Cardiac fibroblast (primary cell): Measurements from ENCODE around the gene TNK2.

ENCODE experiments used
- DNase-seq, 2 donors: peaks; one replicate each; pipeline versions ENCODE4 v3.0.0 to v3.0.0-alpha.2; 2010; ENCODE audit warnings: low read depth in 2 of 2
- H3K4me3 ChIP-seq, 2 donors: replicated peaks in 1 of 2; 1 replicate in 1 of 2; 2 replicates in 1 of 2; pipeline ENCODE4 v1.5.1; 2011; ENCODE audit warnings: low read depth in 2 of 2, low read length in 2 of 2, mild to moderate bottlenecking in 2 of 2, moderate library complexity in 1 of 2
- TF ChIP-seq, protein P1 (sequence below): IDR thresholded peaks from one replicate; pipeline ENCODE4 v1.5.1; 2011; ENCODE audit warnings: low read depth, mild to moderate bottlenecking, low read length, inconsistent platforms

TNK2 gene

DNA sequence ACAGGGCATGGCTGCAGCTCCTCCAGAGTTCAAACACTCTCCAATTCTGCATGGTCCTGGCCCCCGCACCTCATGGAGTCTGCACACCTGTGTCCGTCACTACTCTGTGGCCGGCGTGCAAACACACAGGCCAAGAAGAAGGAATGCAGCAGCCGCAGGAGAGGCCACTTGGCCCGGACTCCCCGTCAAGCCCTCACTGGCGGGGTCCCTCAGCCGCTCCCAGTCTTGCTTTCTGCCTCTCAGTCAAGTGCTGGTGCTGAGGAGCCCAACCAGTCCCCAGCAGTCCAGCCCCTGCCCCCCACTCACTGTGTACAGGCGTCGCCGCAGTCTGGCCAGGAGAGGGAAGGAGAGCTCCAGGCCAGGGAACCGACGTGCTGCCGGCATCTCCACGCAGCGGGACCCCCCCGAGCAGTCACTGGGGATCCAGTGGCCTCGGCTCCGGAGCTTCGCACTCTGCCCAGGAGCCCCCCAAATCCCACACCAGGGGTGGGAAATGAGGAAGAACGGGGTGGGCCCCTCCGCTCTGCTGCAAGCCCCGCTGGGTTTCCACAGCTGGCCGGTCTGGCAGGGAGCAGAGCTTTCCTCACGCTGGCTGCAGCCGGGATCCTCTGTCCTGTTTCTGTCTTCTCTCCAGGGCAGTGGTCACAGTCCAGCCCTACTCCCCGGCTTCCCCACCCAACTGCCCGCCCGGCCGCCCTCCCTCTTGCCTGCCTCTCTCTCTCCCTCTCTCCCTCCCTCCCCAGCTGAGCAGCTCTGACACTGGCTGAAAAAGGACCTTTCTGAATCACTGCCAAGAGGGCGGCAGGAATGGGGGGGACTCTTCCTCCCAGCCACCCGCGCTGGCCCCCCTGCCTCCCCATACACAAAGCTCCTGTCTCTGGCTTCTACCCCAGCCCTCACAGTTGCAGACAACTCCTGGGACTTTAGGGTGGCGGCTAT, 16.0 kb downstream of the TNK2 start:
- H3K4me3 ChIP-seq: peak overlapping the region; percentile 32 to 63
- DNase-seq: peak; percentile 83 to 87
- TF ChIP-seq, protein P1, sequence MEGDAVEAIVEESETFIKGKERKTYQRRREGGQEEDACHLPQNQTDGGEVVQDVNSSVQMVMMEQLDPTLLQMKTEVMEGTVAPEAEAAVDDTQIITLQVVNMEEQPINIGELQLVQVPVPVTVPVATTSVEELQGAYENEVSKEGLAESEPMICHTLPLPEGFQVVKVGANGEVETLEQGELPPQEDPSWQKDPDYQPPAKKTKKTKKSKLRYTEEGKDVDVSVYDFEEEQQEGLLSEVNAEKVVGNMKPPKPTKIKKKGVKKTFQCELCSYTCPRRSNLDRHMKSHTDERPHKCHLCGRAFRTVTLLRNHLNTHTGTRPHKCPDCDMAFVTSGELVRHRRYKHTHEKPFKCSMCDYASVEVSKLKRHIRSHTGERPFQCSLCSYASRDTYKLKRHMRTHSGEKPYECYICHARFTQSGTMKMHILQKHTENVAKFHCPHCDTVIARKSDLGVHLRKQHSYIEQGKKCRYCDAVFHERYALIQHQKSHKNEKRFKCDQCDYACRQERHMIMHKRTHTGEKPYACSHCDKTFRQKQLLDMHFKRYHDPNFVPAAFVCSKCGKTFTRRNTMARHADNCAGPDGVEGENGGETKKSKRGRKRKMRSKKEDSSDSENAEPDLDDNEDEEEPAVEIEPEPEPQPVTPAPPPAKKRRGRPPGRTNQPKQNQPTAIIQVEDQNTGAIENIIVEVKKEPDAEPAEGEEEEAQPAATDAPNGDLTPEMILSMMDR: no peak

DNA sequence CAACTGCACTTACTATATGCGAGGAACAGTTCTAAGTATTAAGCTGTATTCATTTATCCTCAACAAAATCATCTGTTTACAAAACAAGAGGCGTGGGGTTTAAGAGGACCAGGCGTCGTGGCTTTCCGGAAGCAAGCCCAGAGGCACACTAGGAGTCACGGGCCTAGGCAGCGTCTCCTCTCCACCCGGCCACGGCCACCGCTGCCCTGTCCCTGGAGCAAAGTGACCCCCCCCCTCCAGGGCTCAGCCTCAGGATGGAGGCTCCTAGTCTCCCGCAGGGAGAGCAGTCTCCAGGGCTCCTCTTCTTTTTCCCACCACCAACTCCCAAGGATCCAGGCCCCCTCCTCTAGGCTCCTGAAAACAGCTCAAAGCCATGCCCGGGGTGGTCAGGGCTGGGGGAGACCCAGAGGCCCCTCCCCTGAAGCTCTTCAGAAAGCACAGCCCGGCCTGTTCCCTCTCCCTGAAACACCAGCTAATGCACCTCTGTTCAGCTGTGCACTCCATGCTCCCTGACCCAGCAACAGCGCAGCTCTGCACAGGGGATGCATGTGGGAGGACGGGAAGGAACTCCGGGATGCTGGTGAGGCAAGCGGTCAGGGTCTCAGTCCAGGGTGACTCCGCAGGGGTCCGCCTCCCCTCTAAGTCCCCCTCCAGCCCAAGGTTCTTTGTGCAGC, 16.8 kb downstream of the TNK2 start:
- peak overlapping the region; percentile 32 to 63 for H3K4me3 ChIP-seq
- no peak for DNase-seq
- TF ChIP-seq, protein P1: no peak

DNA sequence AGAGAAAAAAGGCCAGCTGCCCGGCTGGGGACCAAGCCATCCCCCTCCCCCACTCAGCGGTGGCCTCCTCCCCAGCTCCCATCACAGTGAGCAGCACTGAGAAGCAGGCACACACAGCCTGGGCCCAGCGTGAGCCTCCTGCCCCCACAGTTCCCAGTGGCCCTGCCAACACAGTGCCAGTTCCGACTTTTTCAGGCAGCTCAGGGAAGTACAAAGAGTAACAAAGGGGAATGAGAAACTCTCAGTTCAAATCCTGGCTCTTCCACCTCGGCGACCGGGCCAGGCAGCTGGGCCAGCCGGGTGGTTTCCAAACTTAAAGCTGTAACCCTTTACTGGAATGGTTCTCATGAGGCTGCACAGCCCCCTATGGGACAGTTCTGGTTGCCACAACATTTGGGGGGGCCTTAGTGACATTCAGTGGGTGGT, 18.5 kb downstream of the TNK2 start:
- TF ChIP-seq, protein P1: no peak
- peak overlapping the region in 1 of 2 donors; percentile 38 for H3K4me3 ChIP-seq
- DNase-seq: no peak

DNA sequence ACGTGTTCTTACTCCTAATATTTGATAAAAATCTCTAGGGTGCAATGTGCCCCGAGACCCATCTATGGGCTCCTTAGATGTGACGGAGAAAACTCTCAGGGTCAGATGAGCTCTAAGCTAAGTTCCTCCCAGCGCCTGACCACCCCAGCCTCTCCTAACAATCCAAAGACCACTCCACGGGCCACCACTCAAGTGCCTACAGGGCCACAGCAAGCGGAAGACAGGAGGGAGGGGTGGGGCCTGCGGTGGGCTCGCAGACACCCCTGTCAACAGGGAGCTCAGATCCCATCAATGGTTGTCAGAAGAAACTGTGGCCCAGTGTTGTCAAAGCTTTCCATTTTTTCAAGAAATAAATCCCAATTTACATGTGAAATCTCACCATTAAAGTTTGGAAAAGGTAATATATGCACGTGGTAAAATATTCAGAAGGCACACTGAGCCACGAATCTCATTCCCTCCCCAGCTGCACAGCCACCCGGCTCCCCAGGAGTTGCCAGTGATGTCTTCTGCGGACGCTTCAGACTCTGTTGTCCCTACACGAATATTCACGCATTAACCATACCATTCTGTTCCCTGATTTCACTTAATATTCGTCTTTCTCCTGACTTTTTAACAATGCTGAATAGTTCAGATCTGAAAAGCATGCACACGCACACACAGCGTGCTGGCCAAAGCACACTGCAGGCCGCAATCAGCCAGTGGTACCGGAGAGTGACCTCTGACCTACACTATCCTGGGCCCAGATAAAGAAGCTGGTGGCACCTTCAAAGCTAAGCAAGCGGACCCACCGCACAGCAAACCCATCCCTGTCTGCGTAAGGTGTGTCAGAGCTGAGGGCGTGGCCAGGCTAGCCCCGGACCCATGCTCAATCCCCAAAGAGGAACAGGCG, 19.1 kb downstream of the TNK2 start:
- H3K4me3 ChIP-seq: peak overlapping the region in 1 of 2 donors; percentile 38
- TF ChIP-seq, protein P1: no peak
- no peak for DNase-seq

DNA sequence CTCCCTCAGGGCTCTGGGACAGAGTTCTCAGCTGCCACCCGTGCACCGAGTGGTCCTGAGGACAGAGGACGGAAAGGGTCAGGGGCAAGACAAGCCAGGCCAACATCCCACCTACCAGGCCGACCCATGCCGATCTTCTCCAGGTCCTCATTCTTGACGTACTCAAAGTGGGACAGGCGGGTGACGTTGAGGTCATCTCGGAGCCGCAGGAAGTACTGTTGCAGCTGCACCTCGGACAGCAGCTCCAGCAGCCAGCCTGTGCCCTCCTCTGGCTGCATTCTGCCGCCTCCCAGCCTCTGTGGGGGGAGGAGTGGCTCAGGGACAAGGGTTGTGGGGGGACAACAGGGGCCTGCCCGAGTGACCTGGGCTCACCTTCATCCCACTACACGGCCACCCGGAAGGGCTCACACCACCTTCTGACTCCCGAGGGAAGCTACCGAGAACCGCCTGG, 20.0 kb downstream of the TNK2 start:
- TF ChIP-seq, protein P1: no peak

DNA sequence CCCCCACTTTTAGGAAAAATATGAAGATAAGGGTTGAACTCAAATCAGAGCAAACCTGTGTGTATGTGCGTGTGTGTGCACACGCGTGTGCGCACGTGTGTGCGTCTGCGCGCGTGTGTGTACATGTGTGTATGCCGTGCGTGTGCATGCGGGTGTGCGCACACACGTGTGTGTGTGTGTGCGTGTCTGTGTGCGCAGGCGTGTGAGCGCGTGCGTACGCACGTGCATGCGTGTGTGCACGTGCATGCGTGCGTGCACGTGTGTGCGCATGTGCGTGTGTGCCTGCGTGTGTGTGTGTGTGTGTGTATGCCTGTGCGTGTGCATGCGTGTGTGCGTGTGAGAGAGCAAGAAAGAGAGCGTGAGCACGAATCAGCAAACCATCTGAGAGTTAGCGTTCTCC, 20.7 kb downstream of the TNK2 start:
- H3K4me3 ChIP-seq: no peak overlapping the region
- DNase-seq: no peak
- TF ChIP-seq, protein P1: no peak

More for the DNA sequence above, 20.0 kb downstream of the TNK2 start:
- no peak for DNase-seq
- H3K4me3 ChIP-seq: no peak overlapping the region
